Measurements from ENCODE around the gene PRRX2.
"Not testable (repeated sequence)": the region's sequence is repeated elsewhere in the genome, so short reads cannot be mapped to it uniquely, and the experiment has no call there.

The PRRX2 gene

DNA sequence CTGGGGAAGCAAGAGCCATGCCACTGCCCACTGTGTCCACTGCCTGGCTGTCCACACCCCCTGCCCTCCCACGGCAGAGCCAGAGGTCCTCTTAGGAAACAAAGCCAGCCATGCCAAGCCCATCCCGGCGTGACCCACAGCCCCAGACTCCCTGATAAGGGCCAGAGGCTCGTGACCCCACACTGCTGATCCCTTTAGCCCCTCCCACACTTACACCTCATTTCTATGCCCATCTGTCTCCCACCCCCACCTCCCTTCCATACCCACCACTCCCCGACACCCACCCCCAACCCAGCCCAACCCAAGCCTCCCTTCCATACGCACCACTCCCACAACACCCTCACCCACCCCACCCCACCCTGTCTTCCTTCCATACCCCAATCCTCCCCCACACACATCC is 70.1 kb downstream of the PRRX2 start:
- no peak for DNase-seq (ENCODE audit: low spot score)

DNA sequence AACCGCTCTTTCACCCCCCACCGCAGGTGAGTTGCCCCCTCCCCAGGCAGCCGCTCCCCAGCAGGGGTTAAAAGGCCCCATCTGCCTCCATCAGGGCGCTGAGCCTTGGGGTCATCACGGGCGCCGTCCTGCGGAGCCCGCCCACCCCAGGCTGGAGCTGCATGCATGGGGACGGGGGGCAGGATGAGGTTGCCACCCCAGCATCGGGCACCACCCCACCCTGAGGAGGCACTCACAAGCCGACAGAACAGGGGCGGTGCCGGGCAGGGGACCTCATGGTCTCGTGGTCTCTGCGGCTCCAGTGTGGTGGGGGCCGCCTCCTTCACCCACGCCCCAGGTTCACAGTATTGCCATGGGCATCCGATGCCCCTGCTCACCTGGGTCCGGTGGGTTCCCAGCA is 70.9 kb downstream of the PRRX2 start:
- no peak for DNase-seq (ENCODE audit: low spot score)

DNA sequence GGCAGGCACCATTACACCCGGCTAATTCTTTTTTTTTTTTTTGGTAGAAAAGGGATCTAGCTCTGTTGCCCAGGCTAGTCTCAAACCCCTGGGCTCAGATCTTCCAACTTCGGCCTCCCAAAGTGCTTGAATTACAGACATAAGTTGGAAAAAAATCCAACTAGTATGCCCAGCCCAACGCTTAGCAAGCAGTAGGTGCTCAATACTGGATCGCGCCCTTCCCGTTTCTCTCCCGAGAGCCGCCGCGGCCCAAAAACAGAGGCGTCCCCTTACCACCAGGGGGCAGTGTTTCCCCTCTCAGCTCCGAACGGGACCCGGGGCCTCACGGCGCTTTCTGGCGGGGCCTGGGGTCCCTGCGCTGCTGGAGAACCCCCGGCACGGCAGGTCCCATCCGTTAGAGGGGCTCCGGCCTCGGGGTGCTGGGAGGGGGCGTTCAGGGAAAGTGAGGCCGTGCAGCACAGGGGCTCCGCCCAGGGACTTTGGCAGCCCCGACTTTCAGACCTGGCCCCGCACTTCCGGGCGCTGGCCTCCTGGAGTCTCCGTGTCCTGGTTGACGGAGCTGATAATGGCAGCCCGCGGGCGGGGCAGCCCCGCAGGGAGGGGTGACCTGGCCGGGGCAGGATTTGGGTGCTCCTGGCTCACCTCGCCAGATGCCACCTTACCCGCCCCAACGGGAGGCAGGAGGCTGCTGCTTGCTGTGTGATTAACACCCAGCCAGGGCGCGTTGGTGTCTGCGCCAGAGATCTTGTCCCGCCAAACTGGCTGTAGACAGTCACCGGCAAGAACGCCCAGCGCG is 72.2 kb downstream of the PRRX2 start:
- peak; percentile 56 for DNase-seq (ENCODE audit: low spot score)

DNA sequence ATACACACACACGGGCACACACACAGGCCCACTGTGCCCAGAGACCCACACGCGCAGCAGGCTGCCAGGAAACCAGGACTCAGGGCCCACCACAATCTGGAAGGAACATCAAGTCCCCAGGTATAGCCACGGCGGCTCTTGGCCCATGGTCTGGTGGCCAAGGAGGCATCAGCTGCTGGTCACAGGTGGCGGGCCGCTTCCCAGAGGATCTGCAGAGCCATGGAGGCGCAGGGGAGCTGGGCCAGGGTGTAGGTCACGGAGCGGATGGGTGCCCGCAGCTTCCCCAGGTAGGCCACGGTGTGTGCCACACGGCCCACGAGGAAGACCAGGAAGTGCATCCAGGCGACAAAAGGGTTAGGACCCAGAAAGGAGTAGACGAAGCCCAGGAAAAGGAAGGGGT is 74.0 kb downstream of the PRRX2 start:
- DNase-seq (ENCODE audit: low spot score) = no peak

DNA sequence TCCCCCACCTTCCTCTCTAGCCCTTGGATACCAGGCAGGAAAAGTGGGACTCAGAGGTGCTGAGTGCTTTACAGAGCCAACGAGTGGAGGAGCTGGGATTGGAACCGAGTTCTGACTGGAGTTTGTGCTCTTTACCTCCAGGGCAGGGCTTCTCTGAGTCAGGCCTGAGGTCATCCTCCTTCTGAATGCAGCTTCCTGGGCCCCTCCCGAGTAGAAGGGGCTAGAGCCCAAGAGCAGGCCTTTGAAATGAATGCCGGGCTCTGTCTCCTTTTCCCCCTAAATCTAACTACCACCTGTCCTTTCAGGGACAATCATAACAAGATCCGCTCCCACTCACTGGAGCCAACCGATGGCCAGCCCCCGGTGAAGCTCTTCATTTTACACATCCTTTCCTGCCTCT is 74.7 kb downstream of the PRRX2 start:
- no peak for DNase-seq (ENCODE audit: low spot score)

DNA sequence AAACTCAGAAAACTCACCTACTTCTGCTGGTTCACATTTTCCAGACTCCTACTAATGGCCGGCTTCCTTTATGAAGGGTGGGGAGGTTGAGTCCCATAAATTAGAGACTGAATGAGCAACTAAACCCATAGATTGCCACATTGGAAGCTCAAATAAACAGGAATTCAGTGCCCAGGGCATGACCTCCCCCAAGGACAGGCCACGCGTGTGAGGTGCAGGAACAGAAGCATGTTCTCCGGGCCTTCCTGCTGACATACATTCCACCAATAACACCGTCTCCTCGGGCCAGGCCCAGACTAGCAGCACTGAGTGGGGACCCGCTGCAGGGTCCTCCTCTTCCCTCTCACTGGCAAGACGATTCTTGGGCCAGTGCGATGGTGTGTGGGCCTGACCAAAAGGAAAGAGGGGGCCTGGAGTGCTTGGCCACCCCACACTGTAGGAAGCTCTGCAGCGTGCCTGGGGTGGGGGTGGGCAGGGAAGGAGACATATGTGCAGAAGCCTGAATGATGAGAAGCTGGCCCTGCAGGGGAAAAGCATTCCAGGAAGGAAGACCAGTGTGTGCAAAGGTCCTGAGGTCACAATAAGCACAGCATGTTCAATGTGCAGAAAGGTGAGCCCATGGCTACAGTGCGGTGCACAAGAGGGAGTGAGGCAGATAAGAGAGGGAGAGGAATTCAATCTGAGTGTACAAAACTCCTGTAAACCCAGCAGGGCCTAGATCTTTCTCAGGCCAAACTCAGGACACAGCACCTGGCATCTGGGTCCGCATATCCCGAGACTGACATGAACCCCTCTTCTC is 75.4 kb downstream of the PRRX2 start:
- DNase-seq (ENCODE audit: low spot score) = no peak

DNA sequence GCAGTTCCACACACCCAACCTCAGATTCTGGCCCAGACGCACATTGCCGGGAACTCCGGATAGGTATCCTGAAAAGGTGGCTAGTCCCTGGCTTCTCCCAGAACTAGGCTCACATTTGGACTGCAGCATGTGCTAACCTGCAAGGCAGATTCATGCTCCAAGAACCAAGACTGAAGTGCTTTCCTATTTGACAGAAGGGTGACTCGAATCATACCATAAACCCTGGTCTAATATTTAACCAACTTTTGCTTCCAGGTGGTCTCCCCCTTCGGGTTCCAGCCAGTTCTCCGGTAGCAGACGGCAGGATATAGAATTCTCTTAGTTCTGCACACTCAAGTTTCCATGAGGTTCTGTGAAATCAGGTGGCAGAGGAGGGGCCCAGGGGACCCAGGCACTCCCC is 79.8 kb downstream of the PRRX2 start:
- no peak for DNase-seq (ENCODE audit: low spot score)

DNA sequence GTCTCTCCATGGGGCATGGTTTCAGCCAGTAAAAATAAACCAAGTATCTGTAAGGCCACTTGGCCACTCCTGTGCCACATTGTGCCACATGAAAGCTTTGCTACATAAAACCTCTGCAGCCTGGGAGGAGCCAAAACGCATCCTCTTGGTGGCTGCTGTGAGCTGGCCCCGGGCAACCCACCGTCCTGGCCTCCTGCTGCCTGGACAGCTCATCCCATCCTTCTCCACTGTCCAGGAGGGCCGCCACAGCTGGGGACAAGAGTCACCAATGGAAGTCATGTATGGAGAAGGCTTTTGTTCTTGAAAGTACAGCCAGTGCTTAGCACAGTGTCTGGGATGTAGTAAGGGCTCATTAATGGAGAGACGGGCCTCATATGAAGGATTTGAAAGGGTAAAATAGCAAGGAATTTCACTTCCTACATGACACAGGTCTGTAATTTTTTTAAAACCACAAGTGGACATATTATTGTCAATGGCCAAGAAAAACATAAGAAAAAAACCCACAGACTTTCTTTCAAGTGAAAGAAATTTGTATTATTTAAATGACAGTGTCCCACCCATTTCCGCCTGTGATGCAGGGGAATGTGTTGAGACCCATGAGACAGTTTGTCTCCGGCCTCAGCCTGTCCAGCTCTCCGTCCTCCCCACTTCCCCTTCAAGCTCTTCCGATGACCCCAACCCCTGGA is 80.8 kb downstream of the PRRX2 start:
- DNase-seq (ENCODE audit: low spot score) = no peak

DNA sequence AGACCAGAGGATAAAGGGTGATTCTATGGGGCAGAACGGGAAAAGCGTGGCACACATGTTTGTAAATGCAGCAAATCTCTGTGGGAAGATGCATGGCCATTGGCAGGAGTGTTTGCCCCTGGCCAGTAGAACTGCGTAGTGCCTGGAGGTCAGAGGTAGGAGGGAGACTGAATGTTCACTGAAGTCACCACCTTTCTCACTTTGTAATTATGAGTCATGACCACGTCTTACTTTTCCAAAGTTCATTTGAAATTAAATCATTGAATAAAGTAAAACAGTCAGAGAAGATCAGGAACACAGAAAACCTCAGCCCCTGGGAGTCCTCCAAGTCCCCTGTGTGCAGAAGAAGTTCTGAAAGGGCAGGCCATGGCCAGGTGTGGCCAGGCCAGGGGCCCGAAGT is 82.8 kb downstream of the PRRX2 start:
- DNase-seq (ENCODE audit: low spot score) = no peak

DNA sequence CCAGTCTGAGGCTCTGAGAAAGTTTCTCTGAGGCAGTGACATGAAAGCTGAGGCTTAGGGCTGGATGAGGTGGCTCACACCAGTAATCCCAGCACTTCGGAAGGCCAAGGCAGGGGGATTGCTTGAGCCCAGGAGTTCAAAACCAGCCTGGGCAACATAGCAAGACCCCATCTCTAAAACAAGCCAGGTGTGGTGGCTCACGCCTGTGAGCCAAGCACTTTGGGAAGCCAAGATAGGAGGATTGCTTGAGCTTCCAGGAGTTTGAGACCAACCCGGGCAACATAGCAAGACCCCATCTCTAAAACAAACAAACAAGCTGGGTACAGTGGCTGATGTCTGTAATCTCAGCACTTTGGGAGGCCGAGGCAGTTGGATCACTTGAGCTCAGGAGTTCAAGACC is 83.6 kb downstream of the PRRX2 start:
- not testable (repeated sequence) for DNase-seq (ENCODE audit: low spot score)

DNA sequence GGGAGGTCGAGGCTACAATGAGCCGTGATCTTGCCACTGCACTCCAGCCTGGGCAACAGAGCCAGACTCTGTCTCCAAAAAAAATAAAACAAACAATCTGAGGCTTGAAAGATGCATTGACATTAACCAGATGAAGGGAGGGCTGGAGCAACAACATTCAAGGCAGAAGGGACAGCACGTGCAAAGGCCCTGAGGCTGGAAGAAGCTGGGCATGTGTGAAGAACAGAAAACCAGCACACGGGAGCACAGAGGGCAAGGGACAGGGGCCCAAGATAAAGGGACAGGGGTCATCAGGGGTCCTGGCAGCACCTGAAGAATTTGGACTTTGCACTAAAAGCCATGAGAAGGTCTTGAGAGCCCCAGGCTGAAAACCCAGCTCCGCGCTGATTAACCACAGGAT is 84.1 kb downstream of the PRRX2 start:
- no peak for DNase-seq (ENCODE audit: low spot score)

DNA sequence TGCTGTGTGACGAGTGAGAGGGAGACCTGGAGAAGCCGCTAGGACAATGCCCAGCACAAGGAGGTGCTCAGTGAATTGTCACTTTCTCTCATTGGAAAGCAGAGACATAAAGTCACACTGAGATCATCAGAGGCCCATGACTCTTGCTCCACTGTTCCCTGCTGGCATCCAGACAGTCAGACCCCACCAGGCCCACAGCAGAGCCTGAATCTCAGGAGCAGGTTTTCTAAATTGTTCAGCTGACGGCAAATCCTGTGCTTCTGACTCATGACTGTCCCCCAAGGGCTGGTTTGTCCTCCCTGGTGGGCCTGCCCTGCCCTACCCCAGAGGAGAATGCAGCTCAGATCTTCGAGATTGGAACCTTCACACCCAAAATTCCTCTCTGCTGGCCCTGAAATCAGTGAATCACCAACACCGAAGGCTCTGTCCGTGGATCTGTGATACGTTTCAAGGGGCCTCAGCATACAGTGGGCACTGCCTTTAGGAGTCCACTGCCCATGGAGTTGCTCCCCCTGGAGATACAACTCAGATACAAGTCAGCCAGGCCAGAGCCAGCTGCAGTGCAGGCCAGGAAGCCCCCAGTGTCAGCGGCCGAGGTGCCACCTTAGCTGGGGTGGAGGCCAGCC is 84.7 kb downstream of the PRRX2 start:
- DNase-seq (ENCODE audit: low spot score) = no peak

DNA sequence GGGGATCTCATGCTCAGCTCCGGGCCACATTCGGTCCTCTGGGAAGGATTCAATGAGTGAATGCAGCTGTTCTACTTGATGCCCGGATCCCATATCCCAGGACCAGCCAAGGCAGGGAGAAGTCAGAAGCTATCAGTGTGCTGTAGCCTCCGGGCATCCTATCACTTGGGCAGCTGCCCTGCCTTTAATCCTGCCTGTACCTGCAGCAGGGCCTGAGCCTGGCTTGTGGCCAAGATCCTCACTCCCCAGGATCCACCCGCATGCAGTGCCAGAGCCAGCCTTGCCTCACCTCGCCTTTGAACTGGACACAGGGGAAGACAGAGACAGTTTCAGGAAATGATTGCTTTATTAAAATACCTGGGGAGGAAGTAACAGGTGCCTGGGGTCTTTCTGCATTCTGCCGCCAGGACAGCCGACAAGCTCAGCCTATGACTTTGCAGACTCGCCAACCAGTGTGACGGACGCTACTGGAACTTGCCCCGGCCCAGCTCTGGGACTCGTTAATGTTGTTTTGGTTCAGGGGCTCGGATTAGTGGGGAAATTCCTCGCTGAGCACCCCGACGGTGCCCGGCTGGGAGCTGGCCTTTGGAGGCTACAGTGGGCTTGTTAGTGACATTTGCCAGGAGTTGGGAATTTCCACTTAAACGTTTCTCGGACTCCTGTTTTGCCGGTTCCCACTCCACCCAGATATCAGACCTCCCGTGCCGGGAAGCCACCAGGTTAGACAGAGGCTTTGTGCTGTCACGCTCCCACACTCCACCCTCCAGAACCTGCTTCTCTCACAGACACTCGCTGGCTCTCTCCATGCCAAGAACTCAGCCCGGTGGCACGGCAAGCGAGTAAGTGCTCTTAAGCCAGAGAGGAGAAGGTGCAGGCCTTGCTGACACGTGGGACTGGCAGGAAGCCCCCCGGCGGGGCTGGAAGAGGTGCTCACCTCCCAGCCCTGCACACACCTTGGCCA is 86.7 kb downstream of the PRRX2 start:
- DNase-seq (ENCODE audit: low spot score) = peak; percentile 32

DNA sequence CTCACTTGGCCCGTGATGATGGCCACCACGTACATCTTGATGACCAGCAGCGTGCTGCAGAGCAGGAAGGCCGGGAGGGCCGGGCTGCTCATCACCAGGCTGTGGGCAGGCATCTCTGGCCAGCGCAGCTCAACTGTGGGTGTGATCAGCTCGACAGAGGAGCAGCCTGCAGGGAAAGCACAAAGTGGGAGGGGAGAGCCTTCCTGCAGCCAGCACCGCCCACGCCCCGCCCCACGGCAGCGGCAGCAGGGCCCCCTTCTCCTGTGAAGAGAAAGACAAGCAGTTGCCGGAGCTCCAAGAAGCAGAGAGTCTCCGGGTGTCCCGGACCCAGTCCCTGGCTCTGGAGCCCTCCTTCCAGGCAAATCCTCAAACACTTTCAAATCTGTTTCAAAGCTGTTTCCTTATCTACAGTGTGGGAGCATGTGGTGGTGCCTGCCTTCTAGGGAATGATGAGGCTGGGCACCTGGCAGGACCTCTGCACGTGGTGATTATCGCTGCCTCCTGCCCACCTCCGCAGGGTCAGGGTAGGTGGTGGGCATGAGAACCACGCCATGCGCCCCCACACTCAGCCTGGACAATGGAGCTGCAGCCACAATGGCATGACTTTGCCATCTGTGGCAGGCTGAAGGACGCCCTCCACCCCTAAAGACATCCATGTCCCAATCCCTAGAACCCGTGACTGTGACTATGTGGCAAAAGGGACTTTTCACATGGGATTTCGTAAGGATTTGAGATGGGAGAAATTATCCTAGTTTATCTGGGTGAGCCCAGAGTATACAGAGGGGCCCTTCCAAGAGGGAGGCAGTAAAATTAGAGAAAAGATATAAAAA is 87.7 kb downstream of the PRRX2 start, which contains the start of gene PTGES:
PTGES (minus strand) TSS at position 143 of the 830 bp plus-strand sequence; CDS start at position 113, 30 bp downstream.
- DNase-seq (ENCODE audit: low spot score) = peak; percentile 54

DNA sequence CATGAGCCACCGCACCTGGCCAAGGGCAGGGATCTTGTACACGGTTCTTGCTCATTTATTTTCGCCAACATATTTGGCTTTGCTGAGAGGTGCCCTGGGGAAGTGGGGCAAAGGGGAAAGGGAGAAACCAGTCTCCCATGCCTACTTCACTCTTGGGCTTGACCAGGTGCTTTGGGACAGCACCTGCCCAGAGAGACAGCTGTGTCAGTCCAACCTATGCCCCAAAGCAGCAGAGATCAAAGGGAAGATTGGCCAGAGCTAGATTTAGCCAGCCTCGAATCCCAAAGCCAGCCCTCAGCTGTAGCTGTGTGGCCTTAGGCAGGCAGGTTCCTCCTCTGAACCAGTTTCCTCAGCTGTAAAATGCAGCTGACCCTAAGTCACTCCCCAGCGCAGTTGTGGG is 89.7 kb downstream of the PRRX2 start:
- no peak for DNase-seq (ENCODE audit: low spot score)

DNA sequence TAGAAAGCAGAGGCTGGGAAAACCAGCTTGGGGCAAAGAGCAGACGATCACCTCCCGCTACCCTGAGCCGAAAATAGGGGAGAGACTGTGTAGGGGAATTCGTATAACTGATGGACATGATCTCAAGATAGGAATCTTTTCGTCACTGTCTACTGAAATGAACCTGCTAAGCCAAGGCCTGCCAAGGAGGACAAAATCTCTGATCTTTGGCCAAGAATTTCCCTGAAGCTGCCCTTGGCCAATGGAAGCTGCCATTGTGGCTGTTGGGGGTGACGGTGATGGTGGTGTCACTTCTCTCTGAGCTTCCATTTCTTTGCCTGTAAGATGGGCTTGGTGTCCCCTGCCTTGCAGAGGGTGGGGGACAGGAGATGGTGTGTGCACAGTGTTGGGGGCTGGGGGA is 90.7 kb downstream of the PRRX2 start:
- no peak for DNase-seq (ENCODE audit: low spot score)

DNA sequence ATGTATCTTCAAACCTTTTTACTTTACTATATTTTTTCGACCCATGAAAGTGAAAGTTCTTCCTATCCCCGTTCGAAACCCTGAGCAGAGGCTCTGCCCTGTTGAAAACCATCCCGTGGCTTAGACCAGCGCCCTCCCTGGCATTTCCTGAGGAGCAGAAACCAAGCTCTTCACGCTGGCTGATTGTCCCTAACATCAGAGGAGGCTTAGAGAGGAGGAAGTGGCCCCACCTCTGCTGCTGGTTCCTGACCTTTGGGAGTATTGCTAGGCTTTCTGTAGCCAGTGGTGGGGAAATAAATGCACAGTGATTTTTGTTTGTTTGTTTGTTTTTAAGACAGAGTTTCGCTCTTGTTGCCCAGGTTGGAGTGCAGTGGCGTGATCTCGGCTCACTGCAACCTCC is 91.6 kb downstream of the PRRX2 start:
- no peak for DNase-seq (ENCODE audit: low spot score)

DNA sequence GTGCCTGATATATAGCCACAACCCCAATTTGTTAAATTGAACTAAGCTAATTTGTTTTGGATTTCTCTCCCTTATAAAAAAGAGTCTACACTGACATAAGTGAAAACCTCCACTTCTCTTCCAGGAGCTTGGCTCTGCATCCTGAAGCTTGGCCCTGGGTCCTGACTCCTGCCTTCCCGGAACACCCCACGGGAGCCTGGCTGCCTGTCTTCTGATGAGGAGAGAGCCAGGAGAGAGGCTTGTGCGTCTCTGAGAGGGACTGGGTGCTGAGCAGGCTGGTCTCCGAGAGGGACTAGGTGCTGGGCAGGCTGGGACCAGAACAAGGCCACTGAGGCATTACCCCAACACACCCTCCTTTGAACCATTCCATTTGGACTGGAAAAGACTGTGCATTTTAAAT is 93.9 kb downstream of the PRRX2 start:
- DNase-seq (ENCODE audit: low spot score) = no peak

DNA sequence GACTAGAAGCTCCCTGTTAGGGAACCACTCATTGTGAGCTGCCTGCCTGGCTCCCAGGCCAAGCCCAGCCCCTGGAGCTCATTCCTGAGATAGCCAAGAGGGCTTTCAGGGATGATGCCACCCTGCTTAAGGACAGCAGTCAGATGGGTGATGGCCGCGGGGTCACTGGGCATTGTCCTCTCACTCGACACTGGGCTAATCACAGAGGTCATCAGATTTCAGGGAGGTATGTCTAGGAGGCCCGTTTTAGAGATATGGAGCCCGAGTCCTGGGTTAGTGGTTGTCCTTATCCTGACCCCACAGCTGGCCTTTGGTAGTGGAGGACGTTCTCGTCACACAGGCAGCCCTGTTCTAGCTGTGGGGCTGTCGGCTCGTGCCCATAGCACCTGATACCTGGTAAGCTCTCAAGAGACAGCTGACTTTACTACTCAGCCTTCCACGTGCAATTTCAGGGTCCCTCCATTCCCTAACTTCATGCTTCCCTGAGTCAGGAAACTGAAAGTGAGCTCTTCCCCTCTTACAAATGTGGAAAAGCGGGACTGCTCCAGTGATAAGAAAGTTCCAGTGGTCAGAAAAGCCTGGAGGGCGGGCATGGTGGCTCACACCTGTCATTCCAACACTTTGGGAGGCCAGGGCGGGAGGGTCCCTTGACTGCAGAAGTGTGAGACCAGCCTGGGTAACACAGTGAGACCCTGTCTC is 94.5 kb downstream of the PRRX2 start:
- DNase-seq (ENCODE audit: low spot score) = no peak

DNA sequence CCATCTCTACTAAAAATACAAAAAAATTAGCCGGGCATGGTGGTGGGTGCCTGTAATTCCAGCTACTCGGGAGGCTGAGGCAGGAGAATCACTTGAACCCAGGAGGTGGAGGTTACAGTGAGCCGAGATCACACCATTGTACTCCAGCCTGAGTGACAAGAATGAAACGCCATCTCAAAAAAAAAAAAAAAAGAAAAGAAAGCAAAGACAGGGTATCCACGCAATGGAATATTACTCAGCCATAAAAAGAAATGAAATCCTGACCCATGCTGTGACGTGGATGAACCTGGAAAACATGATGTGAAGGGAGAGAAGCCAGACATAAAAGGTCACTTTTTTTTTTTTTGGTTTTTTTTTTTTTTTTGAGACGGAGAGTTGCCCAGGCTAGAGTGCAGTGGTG is 95.3 kb downstream of the PRRX2 start:
- DNase-seq (ENCODE audit: low spot score) = not testable (repeated sequence)
